ENCODE data around the gene ZNHIT2.

ZNHIT2 gene

DNA sequence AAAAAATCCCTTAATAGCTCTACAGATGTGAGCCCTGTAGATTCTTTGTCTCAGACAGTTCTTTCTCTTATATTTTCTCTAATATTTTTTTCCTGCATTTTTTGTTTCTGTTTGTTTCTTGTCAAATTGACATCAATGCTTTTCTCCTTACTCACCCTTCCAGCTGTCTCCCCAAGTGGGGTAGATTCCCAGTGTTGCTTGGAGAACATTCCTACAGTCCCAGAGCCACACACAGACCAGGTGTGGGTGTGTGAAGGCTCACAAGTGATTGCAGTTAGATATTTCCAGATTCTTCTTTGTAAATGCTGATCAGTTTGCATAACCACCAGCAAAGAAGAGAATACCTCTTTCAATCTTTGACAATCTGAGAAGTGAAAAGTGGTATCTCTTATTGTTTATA is 14.0 kb downstream of the ZNHIT2 start:
- DNase-seq (ENCODE audit: low spot score), result no peak

DNA sequence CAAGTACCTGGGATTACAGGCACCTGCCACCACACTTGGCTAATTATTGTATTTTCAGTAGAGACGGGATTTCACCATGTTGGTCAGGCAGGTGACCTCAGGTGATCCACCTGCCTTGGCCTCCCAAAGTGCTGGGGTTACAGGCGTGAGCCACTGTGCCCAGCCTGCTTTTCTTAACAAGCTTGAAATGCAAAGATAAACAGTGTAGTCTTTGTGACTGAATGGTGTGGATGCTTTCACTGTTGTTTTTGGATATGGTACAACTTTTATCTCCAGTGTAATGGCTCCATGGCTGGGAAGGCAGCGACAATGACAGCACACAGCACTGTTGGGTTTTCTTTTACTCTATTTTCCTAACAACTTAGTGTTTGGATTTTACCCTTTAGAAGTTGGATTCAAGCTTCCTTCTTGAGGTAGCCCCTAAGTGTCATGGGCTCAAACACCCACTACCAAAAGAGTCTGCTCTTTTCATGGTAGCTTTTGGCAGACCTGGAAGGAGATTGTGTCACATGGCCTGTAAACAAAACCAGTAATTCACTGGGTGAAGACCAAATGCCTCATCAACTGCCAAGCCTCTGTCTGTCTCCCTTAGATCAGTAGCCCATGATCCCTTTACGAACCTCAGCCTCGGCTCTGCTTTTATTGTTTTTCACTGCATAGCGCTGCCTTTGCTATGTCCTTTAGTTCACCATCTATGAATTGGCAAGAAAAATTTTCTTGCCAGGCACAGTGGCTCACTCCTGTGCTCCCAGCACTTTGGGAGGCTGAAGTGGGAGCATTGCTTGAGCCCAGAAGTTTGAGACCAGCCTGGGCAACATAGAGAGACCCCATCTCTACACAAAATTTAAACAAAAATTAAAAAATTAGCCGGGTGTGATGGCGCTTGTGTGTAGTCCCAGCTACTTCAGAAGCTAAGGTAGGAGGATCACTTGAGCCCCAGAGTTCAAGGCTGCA is 15.1 kb downstream of the ZNHIT2 start:
- no peak for DNase-seq (ENCODE audit: low spot score)

DNA sequence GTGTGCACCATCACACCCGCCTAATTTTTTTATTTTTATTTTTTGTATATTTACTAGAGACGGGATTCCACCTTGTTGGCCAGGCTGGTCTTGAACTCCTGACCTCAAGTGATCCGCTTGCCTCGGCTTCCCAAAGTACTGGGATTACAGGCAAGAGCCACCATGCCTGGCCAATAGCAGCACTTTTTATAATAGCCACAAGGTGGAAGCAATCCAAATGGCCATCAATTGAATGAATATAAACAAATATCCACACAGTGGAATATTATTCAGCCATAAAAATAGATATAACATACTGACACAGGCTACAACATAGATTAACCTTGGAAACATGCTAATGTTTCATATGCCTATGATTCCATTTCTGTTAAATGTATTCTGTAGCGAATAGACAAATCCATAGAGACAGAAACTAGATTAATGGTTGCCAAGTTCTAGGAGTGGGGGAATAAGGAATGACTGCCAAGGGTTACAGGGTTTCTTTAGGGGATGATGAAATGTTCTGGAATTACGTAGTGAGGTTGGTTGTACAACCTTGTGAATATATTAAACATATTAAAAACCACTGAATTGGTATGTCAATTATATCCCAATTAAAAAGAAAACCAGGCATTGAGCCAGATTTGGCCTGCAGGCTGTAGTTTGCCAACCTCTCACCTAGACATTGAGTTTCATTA is 16.7 kb downstream of the ZNHIT2 start:
- no peak for DNase-seq (ENCODE audit: low spot score)

- no peak for DNase-seq (ENCODE audit: low spot score)
Observed at GRCh38 chr11:65096926-65097325, 20.6 kb downstream of the ZNHIT2 start.

- DNase-seq (ENCODE audit: low spot score), result peak; percentile 92
Observed at GRCh38 chr11:65095974-65096806, 21.3 kb downstream of the ZNHIT2 start, which contains the start of gene VPS51. Gene VPS51, plus strand, starts transcription at chr11:65096214. Its CDS starts 37 bp downstream, at chr11:65096251.

- DNase-seq (ENCODE audit: low spot score), result no peak
Observed at GRCh38 chr11:65095427-65095826, 22.1 kb downstream of the ZNHIT2 start.

DNA sequence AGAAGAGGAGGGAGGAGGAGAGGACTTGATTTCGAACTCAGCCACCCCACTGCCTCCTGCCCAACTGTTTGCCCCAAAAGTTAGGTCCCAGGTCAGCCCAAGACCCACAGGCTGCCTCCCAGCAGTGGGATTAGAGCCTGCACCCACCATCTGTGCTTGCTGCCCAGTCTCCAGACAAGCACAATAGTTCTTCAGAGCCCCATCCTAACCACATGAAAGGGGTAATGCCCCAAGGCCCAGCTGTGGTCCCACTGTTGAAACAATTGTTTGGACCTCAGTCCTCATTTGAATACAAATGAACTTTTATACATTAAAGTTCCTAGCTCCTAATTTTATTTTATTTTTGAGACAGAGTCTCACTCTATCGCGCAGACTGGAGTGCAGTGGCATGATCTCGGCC is 26.9 kb downstream of the ZNHIT2 start:
- no peak for DNase-seq (ENCODE audit: low spot score)

DNA sequence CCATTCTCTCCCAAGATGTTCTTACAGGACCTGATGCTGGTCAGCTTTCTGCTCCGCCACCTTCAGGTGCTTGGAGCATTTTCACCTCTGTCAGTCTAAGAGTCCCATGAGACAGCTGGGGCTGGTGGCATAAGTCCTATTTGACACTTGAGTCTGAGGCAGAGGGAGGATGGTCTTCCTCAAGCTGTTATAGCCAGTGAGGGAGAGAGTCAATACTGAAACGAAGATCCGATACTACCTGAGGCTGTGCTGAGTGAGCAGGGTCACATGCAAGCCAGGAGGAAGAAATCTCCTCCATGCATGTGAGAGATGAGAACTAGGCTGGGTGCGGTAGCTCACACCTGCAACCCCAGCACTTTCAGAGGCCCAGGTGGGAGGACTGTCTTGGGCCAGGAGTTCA is 27.9 kb downstream of the ZNHIT2 start:
- DNase-seq (ENCODE audit: low spot score), result no peak

DNA sequence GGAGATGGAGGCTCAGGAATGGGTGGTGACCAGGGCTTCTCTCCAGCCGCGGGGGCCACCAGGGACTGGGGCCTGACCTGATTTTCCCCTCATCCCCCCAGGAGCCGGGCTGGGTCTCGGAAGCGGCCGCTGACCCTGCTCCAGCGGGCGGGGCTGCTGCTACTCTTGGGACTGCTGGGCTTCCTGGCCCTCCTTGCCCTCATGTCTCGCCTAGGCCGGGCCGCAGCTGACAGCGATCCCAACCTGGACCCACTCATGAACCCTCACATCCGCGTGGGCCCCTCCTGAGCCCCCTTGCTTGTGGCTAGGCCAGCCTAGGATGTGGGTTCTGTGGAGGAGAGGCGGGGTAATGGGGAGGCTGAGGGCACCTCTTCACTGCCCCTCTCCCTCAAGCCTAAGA is 29.7 kb downstream of the ZNHIT2 start:
- DNase-seq (ENCODE audit: low spot score), result no peak

GRCh38 chr11:65087216-65087615 is 30.3 kb downstream of the ZNHIT2 start:
- no peak for DNase-seq (ENCODE audit: low spot score)

DNA sequence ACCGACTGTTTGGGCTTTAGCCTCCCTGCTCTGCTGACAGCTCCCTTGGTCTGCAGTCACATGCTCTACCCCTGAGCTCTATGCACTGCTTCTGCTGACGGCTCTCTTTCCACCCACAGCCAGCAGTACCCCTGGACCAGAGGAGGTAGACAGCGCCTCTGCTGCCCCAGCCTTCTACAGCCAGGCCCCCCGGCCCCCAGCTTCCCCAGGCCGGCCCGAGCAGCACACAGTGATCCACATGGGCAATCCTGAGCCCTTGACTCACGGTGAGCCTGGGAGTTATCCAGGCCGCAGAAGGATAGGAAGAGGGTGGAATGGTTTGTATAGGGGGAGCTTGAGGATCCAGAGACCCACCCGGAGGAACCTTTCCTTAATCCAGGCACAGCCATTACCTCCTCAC is 30.7 kb downstream of the ZNHIT2 start:
- no peak for DNase-seq (ENCODE audit: low spot score)

GRCh38 chr11:65085446-65085845 is 32.1 kb downstream of the ZNHIT2 start:
- DNase-seq (ENCODE audit: low spot score), result no peak

DNA sequence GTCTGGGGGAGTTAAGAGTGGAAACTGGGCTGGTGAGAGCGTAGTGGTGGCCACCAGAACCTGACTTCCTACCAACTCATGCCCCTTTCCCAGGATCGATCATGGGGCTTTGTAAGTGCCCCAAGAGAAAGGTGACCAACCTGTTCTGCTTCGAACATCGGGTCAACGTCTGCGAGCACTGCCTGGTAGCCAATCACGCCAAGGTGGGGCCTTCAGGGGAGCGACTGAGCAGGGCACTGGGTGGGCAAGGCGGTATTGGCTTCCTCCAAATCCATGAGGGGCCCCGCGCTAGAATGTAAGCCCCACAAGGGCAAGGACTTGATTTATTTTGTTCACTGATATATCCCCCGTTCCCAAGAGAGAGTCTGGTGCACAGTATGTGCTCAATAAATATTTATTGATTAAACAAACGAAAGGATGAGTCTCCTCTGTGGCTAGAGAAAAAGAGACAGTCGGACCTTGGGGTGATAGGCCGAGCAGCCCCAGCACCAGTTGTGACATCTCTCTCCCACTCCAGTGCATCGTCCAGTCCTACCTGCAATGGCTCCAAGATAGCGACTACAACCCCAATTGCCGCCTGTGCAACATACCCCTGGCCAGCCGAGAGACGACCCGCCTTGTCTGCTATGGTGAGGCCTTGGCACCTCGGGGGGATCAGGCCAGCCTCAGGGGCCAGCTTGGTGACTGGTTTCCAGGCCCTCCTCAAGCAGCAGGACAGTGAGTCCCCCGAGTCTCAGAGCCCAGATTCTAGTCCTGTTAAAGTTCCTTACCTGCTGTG is 32.7 kb downstream of the ZNHIT2 start:
- DNase-seq (ENCODE audit: low spot score), result no peak

DNA sequence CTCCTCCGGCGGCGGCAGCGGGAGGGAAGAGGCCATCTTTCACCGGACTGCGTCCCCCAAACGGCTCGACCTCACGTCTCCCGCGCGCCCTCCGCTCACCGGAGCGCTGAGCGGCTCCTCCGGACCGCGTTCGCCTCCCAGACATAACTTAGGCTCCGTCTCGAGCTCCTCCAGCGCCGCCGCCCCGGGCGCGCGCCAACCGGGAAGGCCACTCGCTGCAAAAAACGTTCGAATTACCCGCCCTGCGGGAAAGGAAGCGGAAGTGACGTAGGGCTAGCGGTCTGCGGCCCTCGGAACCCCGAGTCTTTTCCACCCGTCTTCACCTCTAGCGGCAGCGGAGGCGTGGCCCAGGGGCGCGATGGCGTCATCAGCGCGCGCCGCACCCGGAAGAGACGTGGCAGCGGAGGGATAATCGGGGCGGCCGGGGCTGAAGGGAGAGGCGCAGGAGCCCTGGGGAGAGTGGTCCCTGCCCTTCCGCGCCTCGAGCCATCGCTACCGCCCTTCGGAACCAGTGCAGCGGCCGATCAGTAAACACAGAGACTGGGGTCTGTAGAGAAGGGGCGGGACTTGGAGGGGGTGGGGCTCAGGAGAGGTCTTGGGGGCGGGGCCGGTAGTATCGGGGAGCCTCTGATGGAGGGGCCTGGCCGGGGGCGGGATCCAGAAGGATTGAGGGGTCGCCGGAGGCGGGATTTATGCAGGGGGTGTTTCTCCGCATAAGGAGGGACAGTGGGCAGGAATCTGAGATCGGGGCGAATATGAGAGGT is 33.5 kb downstream of the ZNHIT2 start, which contains the start of the genes CDCA5 and ZFPL1:
TSS of gene CDCA5 (minus strand) at position 207 of the 764 bp plus-strand sequence. CDS start at position 145, 62 bp downstream.
TSS of gene ZFPL1 (plus strand) at position 389 of the 764 bp plus-strand sequence. CDS start 477 bp downstream, outside the sequence.
- DNase-seq (ENCODE audit: low spot score), result peak; percentile 94

- no peak for DNase-seq (ENCODE audit: low spot score)
Observed at GRCh38 chr11:65083134-65083833, 34.2 kb downstream of the ZNHIT2 start.

- no peak for DNase-seq (ENCODE audit: low spot score)
Observed at GRCh38 chr11:65078786-65079342, 38.6 kb downstream of the ZNHIT2 start.

DNA sequence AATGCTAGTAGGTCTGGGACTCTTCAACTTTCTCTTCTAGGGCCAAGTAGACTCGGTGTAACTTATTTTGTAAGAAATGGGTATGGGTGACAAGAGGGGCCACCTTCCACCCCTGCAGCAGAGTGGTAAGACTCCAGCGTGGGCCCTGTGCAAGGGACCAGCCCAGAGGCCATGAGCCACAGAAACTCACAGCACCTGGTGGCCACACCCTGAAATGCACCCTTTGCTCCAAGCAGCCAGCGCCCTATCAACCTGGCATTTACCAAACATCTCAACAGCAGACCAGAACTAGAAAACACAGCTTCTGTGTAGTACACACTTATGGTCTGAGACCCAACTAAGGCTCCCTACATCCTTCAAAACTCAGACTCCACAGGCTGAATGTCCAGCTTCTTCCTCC is 39.4 kb downstream of the ZNHIT2 start:
- DNase-seq (ENCODE audit: low spot score), result peak; percentile 66

DNA sequence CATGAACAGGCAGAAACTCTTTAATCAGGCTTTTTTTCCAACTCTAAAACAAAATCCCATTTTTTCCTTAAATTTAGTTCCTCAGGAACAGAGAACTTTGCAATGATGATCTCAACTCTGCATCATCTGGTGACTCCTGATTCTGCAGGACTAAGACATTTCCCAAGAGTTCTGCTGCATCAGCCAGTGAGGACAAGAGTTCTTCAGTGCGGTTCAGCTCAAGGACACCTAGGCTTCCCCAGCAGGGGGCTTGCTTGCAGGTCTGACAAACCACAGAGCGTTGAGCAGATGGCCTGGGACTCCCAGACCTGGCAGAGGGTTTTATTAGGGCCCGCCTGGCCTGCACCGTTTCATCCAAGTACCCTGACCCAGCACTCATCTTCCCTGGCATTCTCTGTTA is 40.0 kb downstream of the ZNHIT2 start:
- DNase-seq (ENCODE audit: low spot score), result no peak

GRCh38 chr11:65072631-65072966 is 44.9 kb downstream of the ZNHIT2 start:
- no peak for DNase-seq (ENCODE audit: low spot score)

All from HuH-7 (cell line).